Measurements from ENCODE around the gene TLCD3A. TPM values are rescaled to one million over a fixed set of nuclear protein-coding genes. Genes with fewer than 3 reads are reported as not detected.

The TLCD3A gene
- total RNA-seq, 1 experiment from 2014 or later, result 31.6 TPM

DNA sequence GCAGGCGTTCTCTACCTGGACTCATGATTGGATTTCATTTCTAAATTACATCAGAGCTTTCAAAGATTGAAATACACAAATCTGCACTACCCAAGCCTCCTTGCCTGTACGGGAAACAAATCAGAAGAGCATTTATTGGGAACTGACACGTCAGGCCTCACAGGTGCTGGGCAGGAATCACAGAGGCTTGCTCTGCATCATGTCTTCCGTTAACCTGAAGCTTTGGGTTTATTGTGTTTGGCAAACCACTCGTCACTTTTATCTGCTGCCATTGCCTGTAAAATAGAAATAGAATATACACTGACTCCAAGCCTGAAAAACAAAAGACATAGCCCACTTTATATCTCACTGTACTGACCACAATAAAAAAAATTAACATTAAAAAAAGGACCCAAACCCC lies 27.6 kb downstream of the TLCD3A start:
- no peak for DNase-seq (ENCODE audit: unreplicated experiment)
- no TSS peak for BruUV-seq (replicated peaks)
- no peaks in the 10 kb centered on the region for H3K27me3 Mint-ChIP-seq (ENCODE audit: insufficient read depth, unreplicated experiment)
- H3K9me3 Mint-ChIP-seq (ENCODE audit: unreplicated experiment), result no peaks in the 10 kb centered on the region
- peaks cover 69% of the 10 kb centered on the region for H3K36me3 Mint-ChIP-seq (ENCODE audit: insufficient read depth, unreplicated experiment)
- TF ChIP-seq, protein P1, sequence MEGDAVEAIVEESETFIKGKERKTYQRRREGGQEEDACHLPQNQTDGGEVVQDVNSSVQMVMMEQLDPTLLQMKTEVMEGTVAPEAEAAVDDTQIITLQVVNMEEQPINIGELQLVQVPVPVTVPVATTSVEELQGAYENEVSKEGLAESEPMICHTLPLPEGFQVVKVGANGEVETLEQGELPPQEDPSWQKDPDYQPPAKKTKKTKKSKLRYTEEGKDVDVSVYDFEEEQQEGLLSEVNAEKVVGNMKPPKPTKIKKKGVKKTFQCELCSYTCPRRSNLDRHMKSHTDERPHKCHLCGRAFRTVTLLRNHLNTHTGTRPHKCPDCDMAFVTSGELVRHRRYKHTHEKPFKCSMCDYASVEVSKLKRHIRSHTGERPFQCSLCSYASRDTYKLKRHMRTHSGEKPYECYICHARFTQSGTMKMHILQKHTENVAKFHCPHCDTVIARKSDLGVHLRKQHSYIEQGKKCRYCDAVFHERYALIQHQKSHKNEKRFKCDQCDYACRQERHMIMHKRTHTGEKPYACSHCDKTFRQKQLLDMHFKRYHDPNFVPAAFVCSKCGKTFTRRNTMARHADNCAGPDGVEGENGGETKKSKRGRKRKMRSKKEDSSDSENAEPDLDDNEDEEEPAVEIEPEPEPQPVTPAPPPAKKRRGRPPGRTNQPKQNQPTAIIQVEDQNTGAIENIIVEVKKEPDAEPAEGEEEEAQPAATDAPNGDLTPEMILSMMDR (IDR thresholded peaks at IDR 0.05; ENCODE audit: unreplicated experiment), result no peak
- H3K4me1 Mint-ChIP-seq (ENCODE audit: insufficient read depth, unreplicated experiment), result no peaks in the 10 kb centered on the region
- no peak overlapping the region for H3K27ac Mint-ChIP-seq (ENCODE audit: low read depth, unreplicated experiment)
- H3K4me3 Mint-ChIP-seq (ENCODE audit: unreplicated experiment), result no peak overlapping the region
- ChIA-PET CTCF (no interaction called here), POLR2A (interaction anchor here (0.6 to 1.6 kb wide), 3 partner anchors 22 to 153 kb away, joined by 3 to 9 read pairs (median 3); partner anchors contain the start of genes GLOD4 and MRM3)
- intact Hi-C loops (cut with micrococcal nuclease), result no loop called here

DNA sequence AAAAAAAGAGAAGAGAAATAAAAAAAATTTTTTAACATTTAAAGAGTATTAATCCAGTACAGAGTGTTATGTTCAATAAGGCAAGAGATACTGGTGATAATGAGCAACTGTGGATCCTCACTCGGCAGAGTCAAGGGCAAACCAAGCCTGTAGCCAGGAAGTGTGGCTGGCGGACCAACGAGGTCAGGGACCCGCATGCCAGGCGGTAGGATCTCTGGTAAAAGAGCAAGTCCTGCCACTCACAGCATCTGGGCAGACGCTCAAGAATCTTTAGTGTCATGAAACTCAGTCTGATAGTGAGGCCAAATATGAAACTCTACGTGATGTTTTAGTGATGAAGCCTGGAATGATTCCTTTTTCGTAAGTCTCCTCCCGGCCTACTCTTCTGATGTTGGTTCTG lies 28.0 kb downstream of the TLCD3A start:
- no peak for DNase-seq (ENCODE audit: unreplicated experiment)
- Mint-ChIP-seq H3K27ac (ENCODE audit: low read depth, unreplicated experiment) (no peak overlapping the region), H3K27me3 (ENCODE audit: insufficient read depth, unreplicated experiment) (no peaks in the 10 kb centered on the region), H3K4me3 (ENCODE audit: unreplicated experiment) (no peak overlapping the region), H3K9me3 (ENCODE audit: unreplicated experiment) (no peaks in the 10 kb centered on the region), H3K36me3 (ENCODE audit: insufficient read depth, unreplicated experiment) (peaks cover 73% of the 10 kb centered on the region), H3K4me1 (ENCODE audit: insufficient read depth, unreplicated experiment) (no peaks in the 10 kb centered on the region)
- TF ChIP-seq, protein P1 (IDR thresholded peaks at IDR 0.05; ENCODE audit: unreplicated experiment), result no peak
- ChIA-PET CTCF (no interaction called here), POLR2A (no interaction called here)
- intact Hi-C loops (cut with micrococcal nuclease), result no loop called here
- BruUV-seq (replicated peaks), result no TSS peak

DNA sequence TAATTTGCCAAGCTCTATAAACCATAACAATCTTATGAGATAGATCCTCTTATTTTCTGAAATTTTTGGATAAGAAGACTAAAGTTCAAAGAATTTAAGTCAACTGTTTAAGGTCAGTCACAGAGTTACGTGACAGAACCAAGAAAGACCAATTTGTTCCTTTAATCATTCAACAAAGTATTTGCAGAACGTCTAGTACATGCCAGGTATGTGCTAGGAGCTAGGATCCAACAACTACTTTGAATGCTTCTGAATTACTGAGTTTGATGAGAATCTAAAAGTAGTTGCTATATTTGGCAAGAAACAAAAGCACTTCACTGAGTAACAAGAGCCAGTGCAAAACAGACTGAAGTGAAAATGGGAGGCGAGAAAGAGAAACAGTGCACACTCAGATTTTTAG lies 34.7 kb downstream of the TLCD3A start:
- H3K4me1 Mint-ChIP-seq (ENCODE audit: insufficient read depth, unreplicated experiment), result no peaks in the 10 kb centered on the region

GRCh38 chr17:773016-773415 lies 40.6 kb downstream of the TLCD3A start:
- no peak for DNase-seq (ENCODE audit: unreplicated experiment)
- ChIA-PET POLR2A (interaction anchor here (1.9 kb wide), 1 partner anchor 9 kb away, joined by 12 read pairs; the partner anchor contains the start of genes GLOD4 and MRM3), CTCF (interaction anchor here (1.5 kb wide), 1 partner anchor 226 kb away, joined by 3 read pairs; no protein-coding TSS in a partner anchor)
- no peaks in the 10 kb centered on the region for H3K27me3 Mint-ChIP-seq (ENCODE audit: insufficient read depth, unreplicated experiment)
- H3K9me3 Mint-ChIP-seq (ENCODE audit: unreplicated experiment), result no peaks in the 10 kb centered on the region
- H3K27ac Mint-ChIP-seq (ENCODE audit: low read depth, unreplicated experiment), result no peak overlapping the region
- no peaks in the 10 kb centered on the region for H3K4me1 Mint-ChIP-seq (ENCODE audit: insufficient read depth, unreplicated experiment)
- H3K36me3 Mint-ChIP-seq (ENCODE audit: insufficient read depth, unreplicated experiment), result peaks cover 95% of the 10 kb centered on the region
- intact Hi-C loops (cut with micrococcal nuclease), result no loop called here
- BruUV-seq (replicated peaks), result no TSS peak
- TF ChIP-seq, protein P1 (IDR thresholded peaks at IDR 0.05; ENCODE audit: unreplicated experiment), result no peak
- H3K4me3 Mint-ChIP-seq (ENCODE audit: unreplicated experiment), result no peak overlapping the region

More for the DNA sequence above, 34.7 kb downstream of the TLCD3A start:
- TF ChIP-seq, protein P1 (IDR thresholded peaks at IDR 0.05; ENCODE audit: unreplicated experiment), result no peak
- Mint-ChIP-seq H3K36me3 (ENCODE audit: insufficient read depth, unreplicated experiment) (peaks cover 84% of the 10 kb centered on the region), H3K27ac (ENCODE audit: low read depth, unreplicated experiment) (no peak overlapping the region), H3K9me3 (ENCODE audit: unreplicated experiment) (no peaks in the 10 kb centered on the region), H3K27me3 (ENCODE audit: insufficient read depth, unreplicated experiment) (no peaks in the 10 kb centered on the region), H3K4me3 (ENCODE audit: unreplicated experiment) (no peak overlapping the region)
- ChIA-PET CTCF (no interaction called here), POLR2A (interaction anchor here (0.7 kb wide), 1 partner anchor 15 kb away, joined by 3 read pairs; the partner anchor contains the start of genes GLOD4 and MRM3)
- no peak for DNase-seq (ENCODE audit: unreplicated experiment)
- BruUV-seq (replicated peaks), result no TSS peak
- intact Hi-C loops (cut with micrococcal nuclease), result no loop called here

All from MCF 10A (cell line).